ENCODE measurements around the gene PPP1CA.
"Not testable (repeated sequence)": the region's sequence is repeated elsewhere in the genome, so short reads cannot be mapped to it uniquely, and the experiment has no call there.

The PPP1CA gene

DNA sequence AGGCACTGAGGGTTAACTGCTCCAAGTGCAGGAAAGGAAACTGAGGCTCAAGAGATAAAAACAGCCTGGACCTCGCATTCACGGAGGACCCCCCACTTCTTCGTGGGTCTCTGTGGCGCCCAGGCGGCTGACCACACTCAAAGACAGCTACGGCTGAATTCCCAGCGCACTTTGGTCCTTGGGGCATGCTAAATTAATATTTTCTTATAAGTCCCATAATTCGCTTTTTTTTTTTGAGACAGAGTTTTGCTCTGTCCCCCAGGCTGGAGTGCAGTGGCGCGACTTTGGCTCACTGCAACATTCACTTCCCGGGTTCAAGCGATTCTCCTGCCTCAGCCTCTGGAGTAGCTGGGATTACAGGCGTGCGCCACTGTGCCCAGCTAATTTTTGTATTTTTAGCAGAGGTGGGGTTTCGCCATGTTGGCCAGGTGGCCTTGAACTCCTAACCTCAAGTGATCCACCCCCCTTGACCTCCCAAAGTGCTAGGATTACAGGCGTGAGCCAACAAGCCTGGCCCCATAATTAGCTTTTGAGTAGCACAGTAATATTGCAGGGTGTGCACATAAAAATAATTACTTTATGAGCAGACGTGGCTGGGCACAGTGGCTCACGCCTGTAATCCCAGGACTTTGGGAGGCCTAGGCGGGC lies 658 bp upstream of the PPP1CA start:
- H3K27me3 ChIP-seq (ENCODE audit: control insufficient read depth in 2 of 2, insufficient read depth in 2 of 2, low read length in 2 of 2); H3K9me3 ChIP-seq (ENCODE audit: control insufficient read depth in 2 of 2, low read length in 2 of 2): not testable (repeated sequence)
- H3K27ac ChIP-seq (ENCODE audit: low read depth in 2 of 2, low read length in 2 of 2): peak overlapping the region; percentile 88 to 97
- H3K9ac ChIP-seq (ENCODE audit: low read depth in 1 of 2, low read length in 2 of 2): peak overlapping the region; percentile 68 to 84
- H3K4me3 ChIP-seq (ENCODE audit: low read length in 2 of 2): peak overlapping the region; percentile 64 to 79
- H3K4me1 ChIP-seq (ENCODE audit: control insufficient read depth in 2 of 2, insufficient read depth in 2 of 2, low read length in 2 of 2): peaks cover 18 to 25% of the 10 kb centered on the region in 2 donors
- peaks cover 23 to 26% of the 10 kb centered on the region in 2 donors for H3K36me3 ChIP-seq (ENCODE audit: control insufficient read depth in 2 of 2, insufficient read depth in 2 of 2, low read length in 2 of 2)

GRCh38 chr11:67400942-67401494 lies 640 bp downstream of the PPP1CA start:
- Histone ChIP-seq H3K4me3 (ENCODE audit: low read length in 2 of 2) (peak overlapping the region; percentile 73 to 83), H3K27ac (ENCODE audit: low read depth in 2 of 2, low read length in 2 of 2) (peak overlapping the region; percentile 84 to 92), H3K9ac (ENCODE audit: low read depth in 1 of 2, low read length in 2 of 2) (peak overlapping the region; percentile 84 to 97), H3K27me3 (ENCODE audit: control insufficient read depth in 2 of 2, insufficient read depth in 2 of 2, low read length in 2 of 2) (no peaks in the 10 kb centered on the region), H3K9me3 (ENCODE audit: control insufficient read depth in 2 of 2, low read length in 2 of 2) (no peaks in the 10 kb centered on the region), H3K36me3 (ENCODE audit: control insufficient read depth in 2 of 2, insufficient read depth in 2 of 2, low read length in 2 of 2) (peaks cover 24 to 27% of the 10 kb centered on the region in 2 donors), H3K4me1 (ENCODE audit: control insufficient read depth in 2 of 2, insufficient read depth in 2 of 2, low read length in 2 of 2) (peaks cover 18 to 24% of the 10 kb centered on the region in 2 donors)

DNA sequence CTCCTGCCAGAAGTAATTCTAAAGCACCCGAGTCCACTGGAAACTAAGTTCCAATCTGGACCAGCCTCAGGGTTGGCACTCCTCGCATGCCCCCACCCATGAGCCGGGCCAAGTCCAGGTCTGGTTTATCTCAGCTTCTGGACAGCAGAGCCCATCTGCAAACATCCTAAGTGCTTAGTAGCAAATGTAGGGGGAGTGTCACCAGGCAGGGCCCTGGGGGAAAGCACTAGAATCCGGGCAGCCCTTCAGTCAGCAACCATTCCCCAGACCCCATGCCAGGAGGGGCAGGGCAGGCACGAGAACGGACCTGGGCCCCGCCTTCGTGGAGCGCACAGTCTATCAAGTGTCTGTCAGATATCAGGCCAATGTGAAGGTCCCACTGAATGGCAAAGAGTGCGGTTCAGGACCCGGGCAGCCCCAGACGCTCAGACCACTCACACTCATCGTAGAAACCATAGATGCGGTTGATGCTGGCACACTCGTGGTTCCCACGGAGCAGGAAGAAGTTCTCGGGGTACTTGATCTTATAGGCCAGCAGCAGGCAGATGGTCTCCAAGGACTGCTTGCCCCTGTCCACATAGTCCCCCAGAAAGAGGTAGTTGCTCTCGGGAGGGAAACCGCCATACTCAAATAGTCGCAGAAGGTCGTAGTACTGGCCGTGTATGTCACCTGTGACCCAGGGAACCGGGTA lies 1.3 kb downstream of the PPP1CA start:
- peaks cover 24 to 27% of the 10 kb centered on the region in 2 donors for H3K36me3 ChIP-seq (ENCODE audit: control insufficient read depth in 2 of 2, insufficient read depth in 2 of 2, low read length in 2 of 2)
- peak overlapping the region; percentile 84 to 97 for H3K9ac ChIP-seq (ENCODE audit: low read depth in 1 of 2, low read length in 2 of 2)

GRCh38 chr11:67398661-67399563 lies 2.7 kb downstream of the PPP1CA start:
- H3K9ac ChIP-seq (ENCODE audit: low read depth in 1 of 2, low read length in 2 of 2): peak overlapping the region in 1 of 2 donors; percentile 24
- no peaks in the 10 kb centered on the region for H3K9me3 ChIP-seq (ENCODE audit: control insufficient read depth in 2 of 2, low read length in 2 of 2)
- H3K4me1 ChIP-seq (ENCODE audit: control insufficient read depth in 2 of 2, insufficient read depth in 2 of 2, low read length in 2 of 2): peaks cover 18 to 24% of the 10 kb centered on the region in 2 donors
- H3K27me3 ChIP-seq (ENCODE audit: control insufficient read depth in 2 of 2, insufficient read depth in 2 of 2, low read length in 2 of 2): no peaks in the 10 kb centered on the region
- H3K4me3 ChIP-seq (ENCODE audit: low read length in 2 of 2): no peak overlapping the region
- H3K36me3 ChIP-seq (ENCODE audit: control insufficient read depth in 2 of 2, insufficient read depth in 2 of 2, low read length in 2 of 2): peaks cover 24 to 27% of the 10 kb centered on the region in 2 donors
- H3K27ac ChIP-seq (ENCODE audit: low read depth in 2 of 2, low read length in 2 of 2): no peak overlapping the region

More for the DNA sequence above, 1.3 kb downstream of the PPP1CA start:
- H3K4me3 ChIP-seq (ENCODE audit: low read length in 2 of 2): peak overlapping the region; percentile 73 to 83
- H3K27me3 ChIP-seq (ENCODE audit: control insufficient read depth in 2 of 2, insufficient read depth in 2 of 2, low read length in 2 of 2): no peaks in the 10 kb centered on the region
- H3K27ac ChIP-seq (ENCODE audit: low read depth in 2 of 2, low read length in 2 of 2): peak overlapping the region; percentile 84 to 92
- peaks cover 18 to 24% of the 10 kb centered on the region in 2 donors for H3K4me1 ChIP-seq (ENCODE audit: control insufficient read depth in 2 of 2, insufficient read depth in 2 of 2, low read length in 2 of 2)
- H3K9me3 ChIP-seq (ENCODE audit: control insufficient read depth in 2 of 2, low read length in 2 of 2): no peaks in the 10 kb centered on the region

- H3K27ac ChIP-seq (ENCODE audit: low read depth in 2 of 2, low read length in 2 of 2): no peak overlapping the region
- H3K27me3 ChIP-seq (ENCODE audit: control insufficient read depth in 2 of 2, insufficient read depth in 2 of 2, low read length in 2 of 2): no peaks in the 10 kb centered on the region
- H3K9ac ChIP-seq (ENCODE audit: low read depth in 1 of 2, low read length in 2 of 2): no peak overlapping the region
- H3K36me3 ChIP-seq (ENCODE audit: control insufficient read depth in 2 of 2, insufficient read depth in 2 of 2, low read length in 2 of 2): peaks cover 24 to 29% of the 10 kb centered on the region in 2 donors
- H3K4me3 ChIP-seq (ENCODE audit: low read length in 2 of 2): no peak overlapping the region
- H3K4me1 ChIP-seq (ENCODE audit: control insufficient read depth in 2 of 2, insufficient read depth in 2 of 2, low read length in 2 of 2): peaks cover 18 to 24% of the 10 kb centered on the region in 2 donors
- H3K9me3 ChIP-seq (ENCODE audit: control insufficient read depth in 2 of 2, low read length in 2 of 2): no peaks in the 10 kb centered on the region
Observed at GRCh38 chr11:67397986-67398660, 3.5 kb downstream of the PPP1CA start.

DNA sequence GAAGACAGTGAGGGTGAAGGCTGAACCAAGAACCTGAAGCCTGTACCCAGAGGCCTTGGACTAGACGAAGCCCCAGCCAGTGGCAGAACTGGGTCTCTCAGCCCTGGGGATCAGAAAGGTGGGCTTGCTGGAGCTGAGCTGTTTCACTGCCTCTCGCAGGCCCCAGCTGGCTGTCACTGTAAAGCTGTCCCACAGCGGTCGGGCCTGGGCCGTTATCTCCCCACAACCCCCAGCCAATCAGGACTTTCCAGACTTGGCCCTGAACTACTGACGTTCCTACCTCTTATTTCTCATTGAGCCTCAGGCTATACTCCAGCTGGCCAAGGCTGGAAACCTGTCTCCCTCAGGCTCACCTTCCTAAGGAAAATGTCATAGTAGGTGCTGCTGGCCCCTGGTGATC lies 4.1 kb downstream of the PPP1CA start:
- Histone ChIP-seq H3K27ac (ENCODE audit: low read depth in 2 of 2, low read length in 2 of 2) (no peak overlapping the region), H3K4me3 (ENCODE audit: low read length in 2 of 2) (no peak overlapping the region), H3K36me3 (ENCODE audit: control insufficient read depth in 2 of 2, insufficient read depth in 2 of 2, low read length in 2 of 2) (peaks cover 24 to 29% of the 10 kb centered on the region in 2 donors), H3K9ac (ENCODE audit: low read depth in 1 of 2, low read length in 2 of 2) (no peak overlapping the region), H3K9me3 (ENCODE audit: control insufficient read depth in 2 of 2, low read length in 2 of 2) (no peaks in the 10 kb centered on the region), H3K27me3 (ENCODE audit: control insufficient read depth in 2 of 2, insufficient read depth in 2 of 2, low read length in 2 of 2) (no peaks in the 10 kb centered on the region), H3K4me1 (ENCODE audit: control insufficient read depth in 2 of 2, insufficient read depth in 2 of 2, low read length in 2 of 2) (peaks cover 20 to 27% of the 10 kb centered on the region in 2 donors)

DNA sequence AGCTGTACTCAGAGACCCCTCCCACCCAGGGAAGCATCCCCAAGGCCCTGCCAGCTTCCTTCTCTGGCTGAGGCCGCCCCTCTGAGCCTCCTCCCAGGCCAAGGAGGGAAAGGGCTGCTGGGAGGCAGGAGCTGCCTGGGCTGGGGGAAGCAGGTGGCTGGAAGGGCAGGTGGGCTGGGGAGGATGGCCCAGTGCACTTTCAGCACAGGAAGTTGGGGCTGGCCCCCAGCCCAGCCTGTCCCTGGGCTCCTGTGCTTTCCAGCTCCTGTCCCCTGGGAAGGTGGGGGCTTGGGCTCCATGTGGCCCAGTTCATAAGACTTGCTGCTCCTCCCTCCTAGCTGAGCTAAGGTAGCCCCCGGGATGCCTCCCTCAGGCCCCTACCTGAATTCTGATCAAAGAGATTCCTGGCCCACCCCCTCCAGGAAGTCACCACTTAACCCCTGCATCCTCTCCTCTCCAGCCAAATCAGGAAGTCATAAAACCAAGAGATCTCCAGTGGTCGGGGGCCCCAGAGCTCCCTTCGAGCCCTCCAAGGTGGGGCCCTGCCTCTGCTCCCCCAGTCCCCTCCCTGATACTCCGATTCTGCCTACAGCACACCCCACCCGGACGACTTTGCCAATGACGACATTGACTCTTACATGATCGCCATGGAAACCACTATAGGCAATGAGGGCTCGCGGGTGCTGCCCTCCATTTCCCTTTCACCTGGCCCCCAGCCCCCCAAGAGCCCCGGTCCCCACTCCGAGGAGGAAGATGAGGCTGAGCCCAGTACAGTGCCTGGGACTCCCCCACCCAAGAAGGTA lies 4.9 kb downstream of the PPP1CA start:
- no peak overlapping the region for H3K27ac ChIP-seq (ENCODE audit: low read depth in 2 of 2, low read length in 2 of 2)
- peaks cover 17 to 24% of the 10 kb centered on the region in 2 donors for H3K4me1 ChIP-seq (ENCODE audit: control insufficient read depth in 2 of 2, insufficient read depth in 2 of 2, low read length in 2 of 2)
- H3K27me3 ChIP-seq (ENCODE audit: control insufficient read depth in 2 of 2, insufficient read depth in 2 of 2, low read length in 2 of 2): no peaks in the 10 kb centered on the region
- no peak overlapping the region for H3K9ac ChIP-seq (ENCODE audit: low read depth in 1 of 2, low read length in 2 of 2)
- H3K36me3 ChIP-seq (ENCODE audit: control insufficient read depth in 2 of 2, insufficient read depth in 2 of 2, low read length in 2 of 2): peaks cover 24 to 29% of the 10 kb centered on the region in 2 donors
- no peak overlapping the region for H3K4me3 ChIP-seq (ENCODE audit: low read length in 2 of 2)
- no peaks in the 10 kb centered on the region for H3K9me3 ChIP-seq (ENCODE audit: control insufficient read depth in 2 of 2, low read length in 2 of 2)

- peaks cover 24 to 29% of the 10 kb centered on the region in 2 donors for H3K36me3 ChIP-seq (ENCODE audit: control insufficient read depth in 2 of 2, insufficient read depth in 2 of 2, low read length in 2 of 2)
Observed at GRCh38 chr11:67396259-67396581, 5.4 kb downstream of the PPP1CA start.

More at GRCh38 chr11:67396259-67396581, 5.4 kb downstream of the PPP1CA start:
- no peak overlapping the region for H3K9ac ChIP-seq (ENCODE audit: low read depth in 1 of 2, low read length in 2 of 2)
- H3K27me3 ChIP-seq (ENCODE audit: control insufficient read depth in 2 of 2, insufficient read depth in 2 of 2, low read length in 2 of 2): no peaks in the 10 kb centered on the region
- peaks cover 20 to 24% of the 10 kb centered on the region in 2 donors for H3K4me1 ChIP-seq (ENCODE audit: control insufficient read depth in 2 of 2, insufficient read depth in 2 of 2, low read length in 2 of 2)
- H3K4me3 ChIP-seq (ENCODE audit: low read length in 2 of 2): no peak overlapping the region
- no peak overlapping the region for H3K27ac ChIP-seq (ENCODE audit: low read depth in 2 of 2, low read length in 2 of 2)
- no peaks in the 10 kb centered on the region for H3K9me3 ChIP-seq (ENCODE audit: control insufficient read depth in 2 of 2, low read length in 2 of 2)
